ENCODE results near the gene TRIM17.
"Not testable (repeated sequence)": the region's sequence is repeated elsewhere in the genome, so short reads cannot be mapped to it uniquely, and the experiment has no call there.

TRIM17 gene

GRCh38 chr1:228446852-228447251 is 30.2 kb upstream of the TRIM17 start:
- DNase-seq, result no peak

- DNase-seq, result peak; percentile 79
These were observed 29.4 kb upstream of the TRIM17 start for GRCh38 chr1:228445843-228446650.

GRCh38 chr1:228445490-228445842 is 28.8 kb upstream of the TRIM17 start:
- DNase-seq, result no peak

- no peak for DNase-seq
These were observed 26.7 kb upstream of the TRIM17 start for GRCh38 chr1:228443395-228443794.

GRCh38 chr1:228440761-228441500 is 24.3 kb upstream of the TRIM17 start:
- DNase-seq, result no peak

GRCh38 chr1:228438266-228438665 is 21.6 kb upstream of the TRIM17 start:
- DNase-seq, result no peak

- no peak for DNase-seq
These were observed 20.8 kb upstream of the TRIM17 start for GRCh38 chr1:228437424-228437962.

GRCh38 chr1:228434689-228435088 is 18.0 kb upstream of the TRIM17 start:
- no peak for DNase-seq

GRCh38 chr1:228433337-228434053 is 16.8 kb upstream of the TRIM17 start:
- not testable (repeated sequence) for DNase-seq

- no peak for DNase-seq
These were observed 13.6 kb upstream of the TRIM17 start for GRCh38 chr1:228430243-228430642.

GRCh38 chr1:228429698-228430097 is 13.0 kb upstream of the TRIM17 start:
- DNase-seq, result no peak

- DNase-seq, result no peak
These were observed 12.3 kb upstream of the TRIM17 start for GRCh38 chr1:228429007-228429406.

- no peak for DNase-seq
These were observed 11.8 kb upstream of the TRIM17 start for GRCh38 chr1:228428412-228428811.

GRCh38 chr1:228426518-228427175 is 10.0 kb upstream of the TRIM17 start:
- DNase-seq, result no peak

- DNase-seq, result no peak
These were observed 8.3 kb upstream of the TRIM17 start for GRCh38 chr1:228424685-228425660.

GRCh38 chr1:228423404-228424053 is 6.9 kb upstream of the TRIM17 start:
- no peak for DNase-seq

- DNase-seq, result no peak
These were observed 4.5 kb upstream of the TRIM17 start for GRCh38 chr1:228420968-228421826.

GRCh38 chr1:228417483-228418203 is 982 bp upstream of the TRIM17 start:
- no peak for DNase-seq

GRCh38 chr1:228417061-228417460 is 400 bp upstream of the TRIM17 start:
- no peak for DNase-seq
